ENCODE data around the gene TTLL3.

DNA sequence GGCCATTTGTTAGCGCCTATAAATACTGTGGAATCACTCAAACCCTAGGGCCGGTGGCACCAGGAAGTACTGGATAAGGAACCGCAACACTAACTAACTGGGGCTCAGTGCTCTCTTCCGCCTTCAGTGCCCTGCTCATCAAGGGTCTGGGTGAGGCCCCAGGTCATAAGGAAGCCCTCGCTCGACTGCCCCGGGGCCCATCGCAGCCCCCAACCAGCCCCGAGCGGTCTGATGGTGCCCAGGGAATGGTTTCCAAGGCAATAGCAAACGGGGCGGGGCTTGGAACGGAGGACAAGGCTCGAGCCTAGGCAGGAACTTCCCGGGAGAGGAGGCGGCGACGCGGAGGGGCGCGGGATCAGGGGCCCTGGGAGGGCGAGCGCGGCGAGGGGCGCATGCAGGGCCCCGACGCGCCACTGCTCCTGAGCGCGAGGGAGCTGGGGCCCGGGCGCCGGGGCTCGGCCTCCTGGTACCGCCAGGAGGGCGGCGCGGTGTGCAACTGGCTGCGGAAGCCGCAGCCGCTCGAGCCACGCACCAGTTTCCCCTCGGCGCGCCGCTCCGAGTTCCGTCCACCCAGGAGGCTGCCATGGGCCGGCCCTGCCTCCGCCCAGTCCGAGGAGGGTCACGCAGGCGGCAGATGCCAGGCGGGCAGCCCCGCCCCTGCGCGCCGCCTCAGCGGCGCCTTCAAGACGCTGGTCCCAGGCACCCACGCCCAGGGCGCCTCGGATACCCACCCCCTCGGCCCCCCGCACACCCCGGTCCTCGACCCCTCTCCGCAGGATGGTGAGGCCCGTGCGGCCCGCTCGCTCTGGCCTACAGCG, at the start of gene TTLL3:
- TF ChIP-seq CTCF (IDR thresholded peaks at IDR 0.05) (no peak), EZH2 (IDR thresholded peaks at IDR 0.05; ENCODE audit: borderline replicate concordance, insufficient read depth, low read depth, low read length, poor library complexity, severe bottlenecking) (no peak)
